Transverse colon (tissue), 4 donors: ENCODE data around the gene PDE6H.

Experiments used
- CTCF ChIP-seq, 5 experiments: fragments of 200-600 bp in 3 of 5; fragments of 450-650 bp in 2 of 5; sonication (generic) in 3 of 5; IDR thresholded peaks; 1 replicate in 2 of 5; 2 replicates in 3 of 5; pipeline ENCODE4 v1.5.1; 2016 to 2017; ENCODE audit warnings: antibody characterized with exemption in 5 of 5, inconsistent platforms in 3 of 5, mild to moderate bottlenecking in 2 of 5, moderate library complexity in 1 of 5
- POLR2A ChIP-seq: fragments of 450-650 bp; IDR thresholded peaks from one replicate; pipeline ENCODE4 v1.6.1; 2016; ENCODE audit warnings: antibody characterized with exemption, mild to moderate bottlenecking, moderate library complexity
- POLR2AphosphoS5 ChIP-seq, 3 donors: sonication (generic); formaldehyde crosslinking; IDR thresholded peaks; one replicate each; pipeline ENCODE4 v1.6.1; 2016; ENCODE audit warnings: antibody characterized with exemption in 3 of 3

GRCh38 chr12:14949631-14950030 is 23.2 kb upstream of the PDE6H start:
- no peak for TF ChIP-seq POLR2AphosphoS5 (IDR thresholded peaks at IDR 0.05)
- no peak for TF ChIP-seq CTCF (IDR thresholded peaks at IDR 0.05)
- TF ChIP-seq POLR2A, result no peak
